ENCODE measurements around the gene NCOR2.

Gene NCOR2

GRCh38 chr12:124562796-124563181 lies 4.6 kb downstream of the NCOR2 start:
- H3K4me3 Mint-ChIP-seq: no peak overlapping the region
- peaks cover 49% of the 10 kb centered on the region for H3K4me1 Mint-ChIP-seq (ENCODE audit: low read depth)
- H3K27me3 Mint-ChIP-seq: no peaks in the 10 kb centered on the region
- H3K27ac Mint-ChIP-seq: no peak overlapping the region
- DNase-seq: no peak
- peaks cover 9% of the 10 kb centered on the region for H3K36me3 Mint-ChIP-seq (ENCODE audit: low read depth)
- H3K9me3 Mint-ChIP-seq: no peaks in the 10 kb centered on the region

GRCh38 chr12:124562018-124562795 lies 5.2 kb downstream of the NCOR2 start:
- Mint-ChIP-seq H3K9me3 (no peaks in the 10 kb centered on the region), H3K4me3 (no peak overlapping the region), H3K27me3 (no peaks in the 10 kb centered on the region), H3K27ac (no peak overlapping the region), H3K4me1 (ENCODE audit: low read depth) (peaks cover 49% of the 10 kb centered on the region), H3K36me3 (ENCODE audit: low read depth) (peaks cover 9% of the 10 kb centered on the region)
- no peak for DNase-seq

GRCh38 chr12:124561231-124561630 lies 6.2 kb downstream of the NCOR2 start:
- Mint-ChIP-seq H3K4me1 (ENCODE audit: low read depth) (peaks cover 57% of the 10 kb centered on the region), H3K27me3 (no peaks in the 10 kb centered on the region), H3K27ac (no peak overlapping the region), H3K9me3 (no peaks in the 10 kb centered on the region), H3K4me3 (no peak overlapping the region), H3K36me3 (ENCODE audit: low read depth) (peaks cover 9% of the 10 kb centered on the region)
- no peak for DNase-seq

- Mint-ChIP-seq H3K4me3 (no peak overlapping the region), H3K4me1 (ENCODE audit: low read depth) (peaks cover 61% of the 10 kb centered on the region), H3K9me3 (no peaks in the 10 kb centered on the region), H3K36me3 (ENCODE audit: low read depth) (peaks cover 4% of the 10 kb centered on the region), H3K27me3 (no peaks in the 10 kb centered on the region), H3K27ac (no peak overlapping the region)
- no peak for DNase-seq
Observed at GRCh38 chr12:124560146-124560890, 7.1 kb downstream of the NCOR2 start.

- peaks cover 63% of the 10 kb centered on the region for H3K4me1 Mint-ChIP-seq (ENCODE audit: low read depth)
- peaks cover 4% of the 10 kb centered on the region for H3K36me3 Mint-ChIP-seq (ENCODE audit: low read depth)
- no peaks in the 10 kb centered on the region for H3K27me3 Mint-ChIP-seq
- no peak for DNase-seq
- no peak overlapping the region for H3K4me3 Mint-ChIP-seq
- peak overlapping the region; percentile 29 for H3K27ac Mint-ChIP-seq
- no peaks in the 10 kb centered on the region for H3K9me3 Mint-ChIP-seq
Observed at GRCh38 chr12:124559182-124560017, 8.0 kb downstream of the NCOR2 start.

- Mint-ChIP-seq H3K27ac (no peak overlapping the region), H3K4me1 (ENCODE audit: low read depth) (peaks cover 64% of the 10 kb centered on the region)
Observed at GRCh38 chr12:124558313-124558712, 9.1 kb downstream of the NCOR2 start.

GRCh38 chr12:124557518-124558223 lies 9.7 kb downstream of the NCOR2 start:
- Mint-ChIP-seq H3K36me3 (ENCODE audit: low read depth) (peaks cover 2% of the 10 kb centered on the region), H3K27me3 (no peaks in the 10 kb centered on the region), H3K4me3 (no peak overlapping the region), H3K4me1 (ENCODE audit: low read depth) (peaks cover 66% of the 10 kb centered on the region), H3K27ac (no peak overlapping the region), H3K9me3 (no peaks in the 10 kb centered on the region)
- no peak for DNase-seq

More at GRCh38 chr12:124558313-124558712, 9.1 kb downstream of the NCOR2 start:
- DNase-seq: no peak
- H3K27me3 Mint-ChIP-seq: no peaks in the 10 kb centered on the region
- no peaks in the 10 kb centered on the region for H3K9me3 Mint-ChIP-seq
- H3K4me3 Mint-ChIP-seq: no peak overlapping the region
- peaks cover 2% of the 10 kb centered on the region for H3K36me3 Mint-ChIP-seq (ENCODE audit: low read depth)

GRCh38 chr12:124556896-124557501 lies 10.4 kb downstream of the NCOR2 start:
- Mint-ChIP-seq H3K27me3 (no peaks in the 10 kb centered on the region), H3K4me1 (ENCODE audit: low read depth) (peaks cover 66% of the 10 kb centered on the region)

GRCh38 chr12:124556074-124556466 lies 11.3 kb downstream of the NCOR2 start:
- Mint-ChIP-seq H3K27ac (no peak overlapping the region), H3K36me3 (ENCODE audit: low read depth) (peaks cover 2% of the 10 kb centered on the region), H3K4me3 (no peak overlapping the region), H3K27me3 (no peaks in the 10 kb centered on the region), H3K9me3 (no peaks in the 10 kb centered on the region), H3K4me1 (ENCODE audit: low read depth) (peaks cover 69% of the 10 kb centered on the region)
- DNase-seq: no peak

More at GRCh38 chr12:124556896-124557501, 10.4 kb downstream of the NCOR2 start:
- Mint-ChIP-seq H3K9me3 (no peaks in the 10 kb centered on the region), H3K4me3 (no peak overlapping the region), H3K36me3 (ENCODE audit: low read depth) (peaks cover 2% of the 10 kb centered on the region), H3K27ac (peak overlapping the region; percentile 6)
- DNase-seq: no peak

GRCh38 chr12:124555168-124556073 lies 12.0 kb downstream of the NCOR2 start:
- DNase-seq: no peak
- Mint-ChIP-seq H3K36me3 (ENCODE audit: low read depth) (peaks cover 2% of the 10 kb centered on the region), H3K27ac (no peak overlapping the region), H3K4me3 (peak overlapping the region; percentile 42), H3K4me1 (ENCODE audit: low read depth) (peaks cover 72% of the 10 kb centered on the region), H3K9me3 (no peaks in the 10 kb centered on the region), H3K27me3 (no peaks in the 10 kb centered on the region)

- no peak for DNase-seq
- Mint-ChIP-seq H3K27me3 (no peaks in the 10 kb centered on the region), H3K4me3 (no peak overlapping the region)
Observed at GRCh38 chr12:124554429-124555029, 12.9 kb downstream of the NCOR2 start.

GRCh38 chr12:124553862-124554428 lies 13.5 kb downstream of the NCOR2 start:
- Mint-ChIP-seq H3K27me3 (no peaks in the 10 kb centered on the region), H3K27ac (no peak overlapping the region), H3K9me3 (no peaks in the 10 kb centered on the region), H3K4me3 (no peak overlapping the region), H3K4me1 (ENCODE audit: low read depth) (peaks cover 84% of the 10 kb centered on the region), H3K36me3 (ENCODE audit: low read depth) (peaks cover 2% of the 10 kb centered on the region)
- DNase-seq: no peak

More at GRCh38 chr12:124554429-124555029, 12.9 kb downstream of the NCOR2 start:
- Mint-ChIP-seq H3K36me3 (ENCODE audit: low read depth) (peaks cover 2% of the 10 kb centered on the region), H3K9me3 (no peaks in the 10 kb centered on the region), H3K4me1 (ENCODE audit: low read depth) (peaks cover 81% of the 10 kb centered on the region), H3K27ac (no peak overlapping the region)

All from activated T-cell treated with anti-CD3 and anti-CD28 coated beads, Interleukin-2, amount 50 U/mL, for 24 hours (primary cell).